ENCODE results near the gene NSMF.
A peak's percentile ranks its signal among the peaks of the same experiment; 100 is the strongest.

NSMF gene

DNA sequence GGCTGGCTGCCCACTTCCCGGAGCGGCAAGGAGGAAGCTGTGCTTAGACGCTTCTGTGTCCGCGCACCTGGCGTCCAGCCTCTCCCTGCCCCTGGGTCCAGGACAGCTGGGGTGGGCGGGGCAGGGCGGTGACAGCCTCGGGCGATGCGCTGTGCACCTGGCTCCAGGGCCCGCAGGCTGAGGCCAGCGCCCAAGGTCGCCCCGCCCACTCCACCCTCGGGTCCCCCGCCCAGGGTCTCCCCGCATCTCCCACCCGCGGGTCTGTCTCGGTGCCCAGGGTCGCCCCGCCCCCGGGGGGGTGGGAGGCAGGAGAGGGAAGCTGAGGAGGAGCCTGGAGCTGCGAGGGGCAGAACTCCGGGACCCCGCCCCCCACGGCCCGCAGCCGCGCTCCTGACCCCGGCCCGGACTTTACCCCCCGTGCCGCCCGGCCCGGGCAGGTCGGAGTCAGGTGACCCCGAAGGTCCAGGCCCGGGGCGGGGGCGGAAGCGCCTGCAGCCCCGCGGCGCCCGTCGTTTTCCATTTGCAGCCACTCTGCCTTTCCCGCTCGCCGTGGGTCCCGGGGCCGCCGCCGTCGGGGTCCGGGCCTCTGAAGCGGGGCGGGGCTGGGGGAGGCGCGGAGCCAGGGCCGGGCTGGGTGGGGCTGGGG, 17.7 kb downstream of the NSMF start, which contains the start of gene ENTPD8 (continued):
- peak; percentile 93 for TF ChIP-seq ZFHX2 (tag by site-specific recombination; conservative IDR thresholded peaks at IDR 0.05)
- no peak for TF ChIP-seq ZNF23 (tag by site-specific recombination; IDR thresholded peaks at IDR 0.05; ENCODE audit: borderline replicate concordance)
- TF ChIP-seq ZSCAN23 (tag by site-specific recombination; IDR thresholded peaks at IDR 0.05): no peak
- TF ChIP-seq ZNF629 (tag by site-specific recombination; IDR thresholded peaks at IDR 0.05): no peak
- no peak for TF ChIP-seq ZBTB17 (tag by site-specific recombination; IDR thresholded peaks at IDR 0.05)
- no peak for TF ChIP-seq PRDM4 (tag by site-specific recombination; IDR thresholded peaks at IDR 0.05)
- no peak for TF ChIP-seq ZNF837 (tag by site-specific recombination; IDR thresholded peaks at IDR 0.05)
- TF ChIP-seq ZNF660 (tag by site-specific recombination; IDR thresholded peaks at IDR 0.05): no peak
- TF ChIP-seq ZNF692 (tag by site-specific recombination; IDR thresholded peaks at IDR 0.05): peak; percentile 32; the same call in 1 of the 2 replicates
- TF ChIP-seq ZNF398 (tag by site-specific recombination; IDR thresholded peaks at IDR 0.05): peak; percentile 74
- TF ChIP-seq ZNF785 (tag by site-specific recombination; IDR thresholded peaks at IDR 0.05): no peak
- TF ChIP-seq SP3 (tag by site-specific recombination; IDR thresholded peaks at IDR 0.05): peak; percentile 93
- TF ChIP-seq ZNF48 (tag by site-specific recombination; IDR thresholded peaks at IDR 0.05): no peak
- TF ChIP-seq ZNF510 (tag by site-specific recombination; IDR thresholded peaks at IDR 0.05; ENCODE audit: insufficient replicate concordance): no peak
- no peak for TF ChIP-seq ZNF747 (tag by site-specific recombination; IDR thresholded peaks at IDR 0.05)
- no peak for TF ChIP-seq SCRT1 (tag by site-specific recombination; IDR thresholded peaks at IDR 0.05; ENCODE audit: borderline replicate concordance)
- TF ChIP-seq ZNF292 (tag by site-specific recombination; IDR thresholded peaks at IDR 0.05; ENCODE audit: borderline replicate concordance, low read depth): no peak
- TF ChIP-seq ZNF704 (tag by site-specific recombination; IDR thresholded peaks at IDR 0.05): no peak
- TF ChIP-seq KLF10 (tag by site-specific recombination; IDR thresholded peaks at IDR 0.05): peak; percentile 70; the same call in 1 of the 2 replicates
- TF ChIP-seq ZNF311 (tag by site-specific recombination; IDR thresholded peaks at IDR 0.05; ENCODE audit: borderline replicate concordance): no peak
- no peak for TF ChIP-seq PRDM1 (tag by site-specific recombination; IDR thresholded peaks at IDR 0.05)
- TF ChIP-seq KLF16 (tag by site-specific recombination; IDR thresholded peaks at IDR 0.05): peak; percentile 74
- TF ChIP-seq ZNF140 (tag by site-specific recombination; IDR thresholded peaks at IDR 0.05): no peak
- no peak for TF ChIP-seq MYNN (tag by site-specific recombination; IDR thresholded peaks at IDR 0.05; ENCODE audit: borderline replicate concordance)
- no peak for TF ChIP-seq ZFP37 (tag by site-specific recombination; IDR thresholded peaks at IDR 0.05)
- TF ChIP-seq SP2 (tag by site-specific recombination; IDR thresholded peaks at IDR 0.05): peak; percentile 86
- TF ChIP-seq ZNF658 (tag by site-specific recombination; IDR thresholded peaks at IDR 0.05): no peak
- no peak for TF ChIP-seq ZNF501 (tag by site-specific recombination; IDR thresholded peaks at IDR 0.05)
- TF ChIP-seq ZNF777 (tag by site-specific recombination; IDR thresholded peaks at IDR 0.05; ENCODE audit: borderline replicate concordance): no peak
- TF ChIP-seq, protein P1, sequence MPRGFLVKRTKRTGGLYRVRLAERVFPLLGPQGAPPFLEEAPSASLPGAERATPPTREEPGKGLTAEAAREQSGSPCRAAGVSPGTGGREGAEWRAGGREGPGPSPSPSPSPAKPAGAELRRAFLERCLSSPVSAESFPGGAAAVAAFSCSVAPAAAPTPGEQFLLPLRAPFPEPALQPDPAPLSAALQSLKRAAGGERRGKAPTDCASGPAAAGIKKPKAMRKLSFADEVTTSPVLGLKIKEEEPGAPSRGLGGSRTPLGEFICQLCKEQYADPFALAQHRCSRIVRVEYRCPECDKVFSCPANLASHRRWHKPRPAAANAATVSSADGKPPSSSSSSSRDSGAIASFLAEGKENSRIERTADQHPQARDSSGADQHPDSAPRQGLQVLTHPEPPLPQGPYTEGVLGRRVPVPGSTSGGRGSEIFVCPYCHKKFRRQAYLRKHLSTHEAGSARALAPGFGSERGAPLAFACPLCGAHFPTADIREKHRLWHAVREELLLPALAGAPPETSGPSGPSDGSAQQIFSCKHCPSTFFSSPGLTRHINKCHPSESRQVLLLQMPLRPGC (tag by site-specific recombination; IDR thresholded peaks at IDR 0.05): no peak
- peak; percentile 55; the same call in 1 of the 2 replicates for TF ChIP-seq ZNF423 (tag by site-specific recombination; IDR thresholded peaks at IDR 0.05)
- TF ChIP-seq ZNF596 (tag by site-specific recombination; IDR thresholded peaks at IDR 0.05): no peak
- no peak for TF ChIP-seq ZNF391 (tag by site-specific recombination; IDR thresholded peaks at IDR 0.05; ENCODE audit: borderline replicate concordance, low read depth)
- TF ChIP-seq ZBTB8A (tag by site-specific recombination; IDR thresholded peaks at IDR 0.05): no peak; the same call in none of the 2 replicates

Measured in HEK293 (cell line).